GM23338 (cell line): ENCODE measurements around the gene KCNC2.

Experiments
- CREB1 ChIP-seq: fragments of 250-450 bp; sonication (Bioruptor Pico); IDR thresholded peaks from 2 replicates; pipeline ENCODE4 v1.5.0; 2020; ENCODE audit warnings: low read depth, mild to moderate bottlenecking, moderate library complexity
- CTCF ChIP-seq, 2 experiments: fragments of 200-600 bp in 1 of 2; sonication (generic) in 1 of 2; conservative IDR thresholded peaks; 2 replicates each; pipeline versions ENCODE4 v1.5.1 to v1.6.1; 2016 to 2017; ENCODE audit warnings: antibody characterized with exemption in 2 of 2, low read depth in 2 of 2, mild to moderate bottlenecking in 2 of 2, moderate library complexity in 1 of 2
- ETS1 ChIP-seq: IDR thresholded peaks from 2 replicates; pipeline ENCODE4 v1.6.1; 2016; ENCODE audit warnings: antibody characterized with exemption
- EZH2 ChIP-seq: fragments of 200-600 bp; sonication (generic); IDR thresholded peaks from one replicate; pipeline ENCODE4 v1.8.0; 2017; ENCODE audit warnings: antibody characterized with exemption, mild to moderate bottlenecking, low read depth; ENCODE audit not compliant: unreplicated experiment
- EZH2phosphoT487 ChIP-seq: fragments of 200-600 bp; sonication (generic); IDR thresholded peaks from one replicate; pipeline ENCODE4 v1.8.1; 2018; ENCODE audit warnings: antibody characterized with exemption; ENCODE audit not compliant: unreplicated experiment
- JUNB ChIP-seq: IDR thresholded peaks from one replicate; pipeline ENCODE4 v1.6.1; 2016; ENCODE audit warnings: antibody characterized with exemption; ENCODE audit not compliant: unreplicated experiment
- NANOG ChIP-seq: IDR thresholded peaks from 2 replicates; pipeline ENCODE4 v1.6.1; 2016; ENCODE audit warnings: antibody characterized with exemption, borderline replicate concordance
- POLR2AphosphoS5 ChIP-seq: IDR thresholded peaks from 2 replicates; pipeline ENCODE4 v1.6.1; 2016; ENCODE audit warnings: antibody characterized with exemption, low read depth
- REST ChIP-seq: IDR thresholded peaks from one replicate; pipeline ENCODE4 v1.6.1; 2018; ENCODE audit warnings: antibody characterized with exemption; ENCODE audit not compliant: unreplicated experiment
- STAT1 ChIP-seq: IDR thresholded peaks from one replicate; pipeline ENCODE4 v1.6.1; 2016; ENCODE audit warnings: antibody characterized with exemption; ENCODE audit not compliant: unreplicated experiment
- ZNF114 ChIP-seq: fragments of 250-450 bp; sonication (Bioruptor Pico); IDR thresholded peaks from 2 replicates; pipeline ENCODE4 v1.5.0; 2020; ENCODE audit warnings: mild to moderate bottlenecking, moderate library complexity

- TF ChIP-seq CTCF (conservative IDR thresholded peaks at IDR 0.05; ENCODE audit: low read depth in 2 of 2) = no peak
- TF ChIP-seq POLR2AphosphoS5 = no peak
- TF ChIP-seq EZH2phosphoT487 = no peak
- no peak for TF ChIP-seq JUNB
- no peak for TF ChIP-seq REST
- no peak for TF ChIP-seq EZH2
- TF ChIP-seq NANOG = no peak
- no peak for TF ChIP-seq STAT1
- no peak for TF ChIP-seq CREB1 (CRISPR knock-in tag)
- TF ChIP-seq ZNF114 (CRISPR knock-in tag) = no peak
- TF ChIP-seq ETS1 = no peak
Observed at GRCh38 chr12:75154388-75154787, 55.3 kb downstream of the KCNC2 start.
